ENCODE results near the gene TRNAU1AP.

TRNAU1AP gene

GRCh38 chr1:28538286-28538685 is 14.6 kb upstream of the TRNAU1AP start:
- TF ChIP-seq FOXM1 (IDR thresholded peaks at IDR 0.05; ENCODE audit: borderline replicate concordance, low read depth) (no peak), TEAD4 (IDR thresholded peaks at IDR 0.05) (no peak), RAD21 (IDR thresholded peaks at IDR 0.05; ENCODE audit: low read depth) (no peak), MAX (IDR thresholded peaks at IDR 0.05) (no peak), NFIC (IDR thresholded peaks at IDR 0.05) (no peak), EP300 (IDR thresholded peaks at IDR 0.05; ENCODE audit: borderline replicate concordance) (no peak), EGR1 (IDR thresholded peaks at IDR 0.05) (no peak), ZBTB7A (IDR thresholded peaks at IDR 0.05; ENCODE audit: low read depth) (no peak), CEBPB (IDR thresholded peaks at IDR 0.05) (no peak)
- TF ChIP-seq, protein P1, sequence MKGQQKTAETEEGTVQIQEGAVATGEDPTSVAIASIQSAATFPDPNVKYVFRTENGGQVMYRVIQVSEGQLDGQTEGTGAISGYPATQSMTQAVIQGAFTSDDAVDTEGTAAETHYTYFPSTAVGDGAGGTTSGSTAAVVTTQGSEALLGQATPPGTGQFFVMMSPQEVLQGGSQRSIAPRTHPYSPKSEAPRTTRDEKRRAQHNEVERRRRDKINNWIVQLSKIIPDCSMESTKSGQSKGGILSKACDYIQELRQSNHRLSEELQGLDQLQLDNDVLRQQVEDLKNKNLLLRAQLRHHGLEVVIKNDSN (IDR thresholded peaks at IDR 0.05) = no peak

- TF ChIP-seq FOXM1 (IDR thresholded peaks at IDR 0.05; ENCODE audit: borderline replicate concordance, low read depth) (no peak), ZBTB7A (IDR thresholded peaks at IDR 0.05; ENCODE audit: low read depth) (no peak), CREB1 (IDR thresholded peaks at IDR 0.05; ENCODE audit: low read depth) (no peak), RAD21 (IDR thresholded peaks at IDR 0.05; ENCODE audit: low read depth) (peak; percentile 34; the same call in 1 of the 2 replicates)
Observed at GRCh38 chr1:28540651-28541050, 12.2 kb upstream of the TRNAU1AP start.

- no peak for TF ChIP-seq TCF12 (IDR thresholded peaks at IDR 0.05; ENCODE audit: low read depth)
Observed at GRCh38 chr1:28545246-28545628, 7.6 kb upstream of the TRNAU1AP start.

GRCh38 chr1:28548318-28548717 is 4.6 kb upstream of the TRNAU1AP start:
- TF ChIP-seq CEBPB (IDR thresholded peaks at IDR 0.05) (no peak), FOXM1 (IDR thresholded peaks at IDR 0.05; ENCODE audit: borderline replicate concordance, low read depth) (no peak), EGR1 (IDR thresholded peaks at IDR 0.05) (no peak)
- TF ChIP-seq, protein P2, sequence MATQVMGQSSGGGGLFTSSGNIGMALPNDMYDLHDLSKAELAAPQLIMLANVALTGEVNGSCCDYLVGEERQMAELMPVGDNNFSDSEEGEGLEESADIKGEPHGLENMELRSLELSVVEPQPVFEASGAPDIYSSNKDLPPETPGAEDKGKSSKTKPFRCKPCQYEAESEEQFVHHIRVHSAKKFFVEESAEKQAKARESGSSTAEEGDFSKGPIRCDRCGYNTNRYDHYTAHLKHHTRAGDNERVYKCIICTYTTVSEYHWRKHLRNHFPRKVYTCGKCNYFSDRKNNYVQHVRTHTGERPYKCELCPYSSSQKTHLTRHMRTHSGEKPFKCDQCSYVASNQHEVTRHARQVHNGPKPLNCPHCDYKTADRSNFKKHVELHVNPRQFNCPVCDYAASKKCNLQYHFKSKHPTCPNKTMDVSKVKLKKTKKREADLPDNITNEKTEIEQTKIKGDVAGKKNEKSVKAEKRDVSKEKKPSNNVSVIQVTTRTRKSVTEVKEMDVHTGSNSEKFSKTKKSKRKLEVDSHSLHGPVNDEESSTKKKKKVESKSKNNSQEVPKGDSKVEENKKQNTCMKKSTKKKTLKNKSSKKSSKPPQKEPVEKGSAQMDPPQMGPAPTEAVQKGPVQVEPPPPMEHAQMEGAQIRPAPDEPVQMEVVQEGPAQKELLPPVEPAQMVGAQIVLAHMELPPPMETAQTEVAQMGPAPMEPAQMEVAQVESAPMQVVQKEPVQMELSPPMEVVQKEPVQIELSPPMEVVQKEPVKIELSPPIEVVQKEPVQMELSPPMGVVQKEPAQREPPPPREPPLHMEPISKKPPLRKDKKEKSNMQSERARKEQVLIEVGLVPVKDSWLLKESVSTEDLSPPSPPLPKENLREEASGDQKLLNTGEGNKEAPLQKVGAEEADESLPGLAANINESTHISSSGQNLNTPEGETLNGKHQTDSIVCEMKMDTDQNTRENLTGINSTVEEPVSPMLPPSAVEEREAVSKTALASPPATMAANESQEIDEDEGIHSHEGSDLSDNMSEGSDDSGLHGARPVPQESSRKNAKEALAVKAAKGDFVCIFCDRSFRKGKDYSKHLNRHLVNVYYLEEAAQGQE (IDR thresholded peaks at IDR 0.05; ENCODE audit: low read depth) = no peak

DNA sequence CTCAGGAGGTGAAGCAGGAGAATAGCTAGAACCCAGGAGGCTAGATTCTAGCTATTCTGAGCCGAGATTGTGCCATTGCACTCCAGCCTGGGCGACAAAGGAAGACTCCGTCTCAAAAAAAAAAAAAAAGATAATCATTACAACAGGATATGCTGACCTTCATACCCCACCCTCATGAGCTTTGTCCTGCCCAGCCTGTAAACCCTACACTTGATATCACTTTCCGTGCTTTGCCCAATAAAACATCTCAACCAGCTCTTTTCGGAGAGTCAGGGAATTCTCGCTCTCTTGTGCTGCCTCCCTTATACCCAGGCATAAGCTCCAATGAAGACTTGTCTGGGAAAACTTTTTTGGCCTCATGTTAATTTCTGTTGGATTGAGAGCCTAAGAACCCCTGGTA is 1.5 kb upstream of the TRNAU1AP start:
- TF ChIP-seq CEBPB (IDR thresholded peaks at IDR 0.05) (no peak), MAX (IDR thresholded peaks at IDR 0.05) (no peak)

DNA sequence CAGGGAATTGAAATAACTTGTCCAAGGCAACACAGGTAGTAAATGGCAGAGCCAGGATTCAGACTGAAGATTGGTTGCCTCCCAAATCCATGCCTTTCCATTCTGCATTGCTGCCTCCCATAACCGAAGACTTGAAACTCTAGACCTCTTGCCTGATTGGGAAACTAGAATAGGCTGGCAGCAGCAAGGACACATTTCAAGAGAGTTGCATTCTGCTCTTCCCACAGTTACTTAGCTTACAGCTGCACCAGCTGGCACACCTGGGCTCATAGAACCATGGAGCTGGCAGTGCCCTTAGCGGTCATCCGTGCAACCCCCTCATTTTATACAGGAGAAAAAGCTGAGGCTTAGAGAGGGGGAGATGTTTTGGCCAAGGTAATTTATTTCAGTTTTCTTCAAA is 8.0 kb downstream of the TRNAU1AP start:
- TF ChIP-seq, protein P1 (IDR thresholded peaks at IDR 0.05) = no peak

DNA sequence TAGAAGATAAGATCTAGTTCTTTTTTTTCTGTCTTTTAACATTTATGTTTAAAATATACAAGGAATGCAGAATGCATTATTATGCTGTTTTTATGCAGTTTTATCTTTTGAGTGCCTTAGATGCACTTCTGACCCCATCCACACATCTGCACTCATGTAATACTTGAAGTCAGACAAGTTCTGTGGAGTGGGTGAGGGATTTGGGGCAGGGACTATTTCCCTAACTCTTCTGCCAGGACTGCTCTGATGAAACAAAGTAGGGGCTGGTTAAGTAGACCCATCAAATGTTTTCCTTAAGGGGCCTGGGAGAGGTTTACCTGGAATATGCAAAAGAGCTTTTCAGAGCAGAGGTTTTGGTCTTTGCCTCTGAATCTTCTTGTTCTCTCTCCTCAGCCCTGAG is 11.4 kb downstream of the TRNAU1AP start:
- TF ChIP-seq TEAD4 (IDR thresholded peaks at IDR 0.05) = no peak
- TF ChIP-seq, protein P2 (IDR thresholded peaks at IDR 0.05; ENCODE audit: low read depth) = no peak
- no peak for TF ChIP-seq TCF12 (IDR thresholded peaks at IDR 0.05; ENCODE audit: low read depth)
- TF ChIP-seq CEBPB (IDR thresholded peaks at IDR 0.05) = no peak
- TF ChIP-seq CREB1 (IDR thresholded peaks at IDR 0.05; ENCODE audit: low read depth) = no peak
- TF ChIP-seq MAX (IDR thresholded peaks at IDR 0.05) = no peak
- no peak for TF ChIP-seq TAF1 (IDR thresholded peaks at IDR 0.05; ENCODE audit: low read depth)
- no peak for TF ChIP-seq EGR1 (IDR thresholded peaks at IDR 0.05)
- no peak for TF ChIP-seq RAD21 (IDR thresholded peaks at IDR 0.05; ENCODE audit: low read depth)
- no peak for TF ChIP-seq EP300 (IDR thresholded peaks at IDR 0.05; ENCODE audit: borderline replicate concordance)
- TF ChIP-seq NFIC (IDR thresholded peaks at IDR 0.05) = no peak
- TF ChIP-seq, protein P1 (IDR thresholded peaks at IDR 0.05) = no peak
- no peak for TF ChIP-seq FOXM1 (IDR thresholded peaks at IDR 0.05; ENCODE audit: borderline replicate concordance, low read depth)
- TF ChIP-seq YY1 (IDR thresholded peaks at IDR 0.05; ENCODE audit: low read depth) = no peak
- TF ChIP-seq ZBTB7A (IDR thresholded peaks at IDR 0.05; ENCODE audit: low read depth) = no peak
